ENCODE data around the gene ACAA1. TPM values are rescaled to one million over a fixed set of nuclear protein-coding genes. Genes with fewer than 3 reads are reported as not detected.

The ACAA1 gene
- total and polyA plus RNA-seq, 2 of the 13 experiments (the other 11 are each of a cell fraction or from before 2014, with no cell fraction given): 60.8 to 188 TPM

- TF ChIP-seq ZNF205 (CRISPR knock-in tag; IDR thresholded peaks at IDR 0.05): no peak
Observed at GRCh38 chr3:38118421-38119247, 18.3 kb downstream of the ACAA1 start (continued).

GRCh38 chr3:38117748-38118420 is 19.0 kb downstream of the ACAA1 start:
- peak; percentile 84 for FAIRE-seq
- POLR2A ChIA-PET: interaction anchor here (1.0 to 8.0 kb wide), 5 partner anchors 13 to 180 kb away, joined by 3 to 87 read pairs (median 25); partner anchors contain the start of genes ACAA1, MYD88 and OXSR1
- TF ChIP-seq HMGXB4 (CRISPR knock-in tag; IDR thresholded peaks at IDR 0.05; ENCODE audit: borderline replicate concordance in 1 of 2, low read depth in 1 of 2) (peak in 1 of 2 experiments; percentile 54; a peak in 2 of 4 replicates), SRY (CRISPR knock-in tag; IDR thresholded peaks at IDR 0.05) (peak; percentile 38; the same call in 1 of the 2 replicates), ZNF20 (CRISPR knock-in tag; IDR thresholded peaks at IDR 0.05) (no peak), ZNF614 (CRISPR knock-in tag; IDR thresholded peaks at IDR 0.05; ENCODE audit: borderline replicate concordance) (peak; percentile 48; the same call in 1 of the 2 replicates), KMT2B (CRISPR knock-in tag; IDR thresholded peaks at IDR 0.05) (peak; percentile 30; the same call in 1 of the 2 replicates), KDM2A (CRISPR knock-in tag; IDR thresholded peaks at IDR 0.05; ENCODE audit: borderline replicate concordance, low read depth) (peak; percentile 83), RFXAP (CRISPR knock-in tag; IDR thresholded peaks at IDR 0.05; ENCODE audit: borderline replicate concordance) (peak; percentile 36; the same call in 1 of the 2 replicates), ZNF331 (CRISPR knock-in tag; IDR thresholded peaks at IDR 0.05) (peak; percentile 68), ATF7-NPFF (CRISPR knock-in tag; IDR thresholded peaks at IDR 0.05; ENCODE audit: low read depth) (peak; percentile 51; the same call in 1 of the 2 replicates), HOXA3 (CRISPR knock-in tag; IDR thresholded peaks at IDR 0.05) (peak; percentile 68; the same call in 1 of the 2 replicates), ZBTB4 (CRISPR knock-in tag; IDR thresholded peaks at IDR 0.05; ENCODE audit: borderline replicate concordance) (peak; percentile 63; the same call in 1 of the 2 replicates), RAD21 (CRISPR knock-in tag; IDR thresholded peaks at IDR 0.05) (peak; percentile 94), ZNF841 (CRISPR knock-in tag; IDR thresholded peaks at IDR 0.05; ENCODE audit: borderline replicate concordance) (no peak), ZNF746 (CRISPR knock-in tag; IDR thresholded peaks at IDR 0.05) (no peak)

More at GRCh38 chr3:38117748-38118420, 19.0 kb downstream of the ACAA1 start:
- H3K27ac ChIP-seq (ENCODE audit: extremely low read length, insufficient read depth, low read length): peak overlapping the region; percentile 14
- no TSS peak for BruUV-seq (replicated peaks)
- in situ Hi-C loops (cut with HindIII; ENCODE audit: extremely low pct_ligation_motif_present, low pct_unique_long_range_greater_than_20kb) (loop anchor here (10.0 kb wide), 1 partner anchor 157 kb away; no protein-coding TSS in a partner anchor), intact Hi-C loops (cut with micrococcal nuclease; ENCODE audit: unreplicated experiment) (loop anchor here (1.0 to 2.0 kb wide), 2 partner anchors 15 to 164 kb away; partner anchors contain the start of gene SLC22A14)
- DNase-seq (ENCODE audit: low spot score) (peak; percentile 65), ATAC-seq (peak; percentile 53)
- H3K36me3 ChIP-seq (replicated peaks in 1 of 2; ENCODE audit: control insufficient read depth in 1 of 2, insufficient read depth in 2 of 2, low read length in 2 of 2): peaks cover 13 to 30% of the 10 kb centered on the region in 2 experiments
- H3K79me2 ChIP-seq (ENCODE audit: insufficient read depth, low read length): no peaks in the 10 kb centered on the region
- no peak overlapping the region for H3K4me2 ChIP-seq (ENCODE audit: low read depth, low read length)
- 88% methylated on average over 6 of the region's 11 CpGs for WGBS (ENCODE audit: low lambda C conversion rate)
- CTCF ChIA-PET (ENCODE audit: low intra/inter-chr PET ratio, low total read pairs): interaction anchor here (0.7 kb wide), 1 partner anchor 180 kb away, joined by 3 read pairs; no protein-coding TSS in a partner anchor
- peaks cover 18% of the 10 kb centered on the region; the same call in 1 of the 2 replicates for H3K4me1 ChIP-seq (ENCODE audit: insufficient read depth, low read length)
- H3K27me3 ChIP-seq (ENCODE audit: control insufficient read depth in 1 of 2, insufficient read depth in 2 of 2, low read length in 2 of 2): peaks cover 0 to 8% of the 10 kb centered on the region in 2 experiments; a peak in 1 of 5 replicates
- H3K9me3 ChIP-seq (ENCODE audit: low read length): no peaks in the 10 kb centered on the region
- no peak overlapping the region for H2AFZ ChIP-seq (ENCODE audit: low read length)
- H4K20me1 ChIP-seq (ENCODE audit: insufficient read depth, low read length): peaks cover 15% of the 10 kb centered on the region
- no peak overlapping the region for H3K4me3 ChIP-seq (replicated peaks in 1 of 3; ENCODE audit: insufficient read depth in 1 of 3, low read depth in 2 of 3, low read length in 3 of 3)
- H3K9ac ChIP-seq (ENCODE audit: insufficient read depth, low read depth, low read length): no peak overlapping the region
